ENCODE measurements around the gene KRT7.

KRT7 gene

DNA sequence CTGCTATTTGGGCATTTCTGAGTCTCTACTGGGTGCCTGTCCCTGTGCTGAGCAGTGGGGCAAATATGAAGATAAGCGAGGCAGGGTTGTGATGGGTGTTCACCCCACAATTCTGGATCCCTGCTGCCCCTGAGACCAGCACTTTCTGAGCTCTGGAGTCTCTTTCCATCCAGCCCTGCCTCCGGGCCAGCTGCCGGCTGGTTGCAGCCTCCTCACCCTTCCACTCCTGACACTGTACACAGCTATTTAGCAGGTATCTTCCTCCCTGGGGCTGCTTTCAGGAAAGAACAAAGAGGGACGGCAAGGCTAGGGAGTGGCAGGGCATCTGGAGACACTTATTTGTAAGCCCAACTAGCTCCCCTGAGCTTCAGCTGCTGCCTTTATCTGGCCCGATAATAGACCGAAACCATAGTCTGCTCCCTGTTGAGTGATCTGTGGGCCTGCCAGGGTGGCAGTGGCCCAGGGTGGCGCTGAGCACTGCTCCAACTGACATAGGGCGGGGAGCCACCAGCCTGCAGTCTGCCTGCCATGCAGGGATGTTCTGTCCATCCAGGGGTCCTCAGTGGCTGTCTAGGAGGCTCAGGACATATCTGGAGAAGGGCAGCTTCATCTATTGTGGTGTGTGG lies 33.6 kb upstream of the KRT7 start:
- no peak for DNase-seq

DNA sequence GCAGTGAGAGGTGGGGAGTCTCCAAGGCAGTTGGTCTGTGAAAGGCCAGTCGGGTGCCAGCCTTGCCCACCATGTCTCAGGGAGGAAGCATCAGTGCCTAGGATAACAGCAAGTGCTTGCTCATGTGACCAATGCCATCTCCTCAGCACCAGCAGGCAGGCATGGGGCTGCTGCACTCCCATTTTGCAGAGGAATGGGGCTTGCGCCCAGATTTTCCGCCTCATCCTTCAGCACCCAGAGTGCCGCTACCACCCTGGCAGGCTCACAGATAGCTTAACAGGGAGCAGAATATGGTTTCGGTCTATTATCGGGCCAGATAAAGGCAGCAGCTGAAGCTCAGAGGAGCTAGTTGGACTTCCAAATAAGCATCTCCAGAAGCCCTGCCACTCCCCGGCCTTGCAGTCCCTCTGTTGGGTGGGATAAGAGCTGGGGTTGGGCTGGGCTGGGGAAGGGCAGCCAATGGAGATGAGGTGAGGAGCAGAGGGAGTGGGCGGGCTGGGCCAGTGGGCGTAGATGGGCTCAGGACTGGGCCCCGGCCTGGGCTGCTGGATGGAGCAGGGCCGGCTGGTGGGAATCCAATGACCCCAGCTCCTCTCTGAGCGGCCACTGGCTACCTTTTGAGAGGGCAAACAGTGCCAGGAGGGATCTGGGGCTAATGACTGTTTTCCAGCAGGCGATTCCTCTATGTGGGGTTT lies 32.8 kb upstream of the KRT7 start:
- DNase-seq = no peak

DNA sequence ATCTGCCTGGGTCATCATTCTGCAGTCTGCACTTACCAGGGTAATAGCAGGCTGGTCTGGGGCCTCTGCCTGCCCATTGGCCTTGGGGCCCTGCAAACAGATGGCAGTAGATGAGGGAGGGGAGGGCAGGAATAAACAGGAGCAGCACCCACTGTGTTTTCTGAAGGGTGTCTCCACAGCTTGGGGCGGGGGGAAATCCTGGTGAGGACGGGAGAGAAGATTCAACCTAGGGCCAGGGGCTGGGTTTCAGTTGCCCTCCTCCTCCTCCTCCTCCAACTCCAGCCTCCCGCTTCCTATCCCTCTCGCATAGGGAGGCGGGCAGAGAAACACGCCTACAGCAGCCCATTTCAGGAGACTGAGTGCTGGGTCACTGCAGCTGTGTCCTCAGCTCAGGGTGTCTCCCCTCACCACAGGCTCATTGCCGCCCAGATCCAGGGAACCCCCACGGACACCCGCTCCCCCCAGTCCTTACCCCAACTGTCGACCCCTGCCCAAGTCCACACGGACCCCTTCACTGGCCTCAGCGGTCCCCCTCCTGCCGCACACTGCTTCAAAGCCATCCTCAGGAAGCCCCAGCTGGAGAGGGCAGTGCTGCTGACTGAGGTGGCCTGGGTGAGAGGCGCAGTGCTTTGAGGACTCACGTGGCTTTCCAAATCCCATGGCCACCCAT lies 32.1 kb upstream of the KRT7 start:
- no peak for DNase-seq

DNA sequence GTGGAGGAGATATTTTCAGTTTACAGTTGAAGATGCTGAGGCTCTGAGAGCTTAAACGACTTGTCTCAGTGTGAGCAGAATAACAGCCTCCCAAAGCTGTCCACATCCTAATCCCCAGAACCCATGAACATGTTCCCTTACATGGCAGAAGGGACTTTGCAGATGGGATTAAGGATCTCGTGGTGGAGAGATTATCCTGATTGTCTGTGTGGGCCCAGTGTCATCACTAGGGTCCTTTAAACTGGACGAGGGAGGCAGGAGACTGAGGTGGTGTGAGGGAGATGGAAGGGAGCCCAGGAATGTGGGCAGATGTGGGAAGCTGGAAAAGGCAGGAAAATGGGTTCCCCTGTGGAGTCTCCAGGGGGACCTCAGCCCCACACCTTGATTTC lies 31.6 kb upstream of the KRT7 start:
- no peak for DNase-seq

DNA sequence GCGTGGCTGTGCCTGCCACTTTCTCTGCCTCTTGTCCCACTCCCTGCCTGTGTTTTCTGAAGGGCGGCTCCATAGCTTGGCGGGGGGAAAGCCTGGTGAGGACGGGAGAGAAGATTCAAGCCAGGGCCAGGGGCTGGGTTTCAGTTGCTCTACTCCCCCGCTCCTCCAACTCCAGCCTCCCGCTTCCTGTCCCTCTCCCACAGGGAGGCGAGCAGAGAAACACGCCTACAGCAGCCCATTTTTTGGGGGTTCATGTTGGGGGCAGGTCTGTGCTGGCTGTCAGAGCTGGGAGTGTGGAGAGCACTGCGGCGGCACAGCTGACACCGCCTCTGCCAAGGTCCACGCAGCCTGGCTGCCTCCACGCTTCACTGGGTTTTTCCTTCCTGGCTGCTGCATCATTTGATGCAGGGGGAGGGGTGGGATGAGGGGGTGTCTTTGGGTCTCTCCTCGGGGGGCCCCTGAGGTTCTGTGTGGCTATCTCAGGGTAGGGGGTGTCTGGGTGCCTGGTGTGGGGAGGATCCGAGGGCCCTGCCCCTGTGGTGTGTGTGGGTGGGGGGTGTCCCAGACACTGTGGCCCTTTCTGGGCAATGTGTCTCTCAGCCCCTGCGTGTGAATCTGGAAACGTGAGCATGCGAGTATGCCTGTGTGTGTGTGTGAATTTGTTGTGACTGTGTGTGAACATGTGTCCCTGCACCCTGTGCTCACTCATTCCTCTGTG lies 30.5 kb upstream of the KRT7 start:
- peak in 2 of 51 donors; percentile 17 to 64 for DNase-seq

DNA sequence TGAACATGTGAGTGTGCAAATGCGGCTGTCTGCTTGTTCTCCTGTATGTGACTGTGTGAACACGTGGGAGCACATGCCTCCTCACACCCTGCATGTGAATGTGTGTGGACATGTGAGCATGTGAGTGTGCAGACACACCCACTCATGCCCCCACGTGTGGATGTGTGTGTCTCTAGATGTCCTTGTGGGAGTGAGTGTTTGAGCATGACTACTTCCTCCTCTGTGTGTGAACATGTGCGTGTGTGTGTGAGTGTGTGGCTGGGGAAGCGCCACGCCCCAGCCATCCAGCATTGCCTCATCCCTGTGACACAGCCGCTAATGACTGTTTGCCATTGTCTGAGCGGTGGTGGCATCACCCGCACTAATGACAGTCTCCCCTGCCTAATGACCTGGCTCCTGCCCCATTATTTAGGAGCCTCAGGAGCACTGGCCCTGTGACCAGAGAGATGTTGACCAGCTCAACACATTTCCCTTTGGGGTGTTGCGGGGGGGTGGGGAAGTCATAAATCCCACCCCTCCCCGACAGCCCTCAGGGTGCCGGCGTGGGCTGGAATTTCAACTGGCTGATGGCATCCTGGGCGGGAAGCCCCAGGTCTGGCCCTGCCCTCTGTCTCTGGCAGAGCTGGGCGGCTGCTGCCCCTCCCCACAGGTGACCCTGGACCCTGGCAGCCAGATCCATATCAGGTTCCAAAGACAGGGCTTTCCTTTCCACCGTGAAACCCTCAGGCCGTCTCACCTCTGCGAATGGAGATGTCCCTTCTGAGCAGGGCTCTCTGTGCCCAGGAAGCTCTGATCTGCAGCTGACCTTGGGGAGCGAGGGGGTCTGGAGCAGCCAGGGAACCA lies 29.7 kb upstream of the KRT7 start:
- peak in 18 of 51 donors; percentile 5 to 83 (median 34) for DNase-seq

DNA sequence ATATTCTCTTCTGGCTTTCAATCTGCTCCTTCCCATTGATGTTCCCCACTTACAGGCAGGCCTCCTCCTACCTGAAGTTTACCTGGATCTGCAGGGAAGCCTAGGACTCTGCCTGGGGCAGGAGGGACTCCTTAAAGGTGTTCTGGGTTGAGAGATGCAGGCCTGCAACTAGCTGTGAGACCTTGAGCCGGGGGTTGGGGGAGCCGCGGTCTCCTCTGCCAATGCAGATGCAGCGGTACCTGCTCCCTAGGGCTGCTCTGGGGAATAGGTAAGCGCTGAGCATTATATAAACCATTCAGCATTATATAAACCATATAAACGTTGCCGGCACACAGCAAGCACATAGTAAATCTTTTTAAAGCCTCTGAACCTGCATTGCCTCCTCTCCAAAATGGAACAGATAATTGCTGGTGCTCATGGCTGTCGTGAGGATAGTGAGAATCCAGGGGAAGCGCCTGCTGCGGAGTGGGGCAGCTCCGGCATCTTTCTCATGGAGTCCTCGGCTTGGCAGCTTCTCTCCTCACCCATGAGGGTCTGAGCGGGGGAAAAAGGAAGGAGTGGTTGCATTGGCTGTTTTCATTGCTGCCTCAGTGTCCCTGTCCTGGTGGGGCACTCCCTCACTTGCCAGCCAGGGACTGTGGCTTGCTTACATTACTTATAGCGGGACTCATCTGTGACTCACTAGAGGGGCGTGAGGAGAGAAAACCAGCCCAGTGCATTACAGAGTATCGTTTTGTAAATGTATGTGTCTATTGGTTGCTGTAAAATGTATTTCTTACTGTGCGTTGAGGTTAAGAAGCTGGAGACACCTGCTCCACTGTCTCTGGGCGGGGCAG lies 28.7 kb upstream of the KRT7 start:
- peak in 1 of 51 donors; percentile 42 for DNase-seq

DNA sequence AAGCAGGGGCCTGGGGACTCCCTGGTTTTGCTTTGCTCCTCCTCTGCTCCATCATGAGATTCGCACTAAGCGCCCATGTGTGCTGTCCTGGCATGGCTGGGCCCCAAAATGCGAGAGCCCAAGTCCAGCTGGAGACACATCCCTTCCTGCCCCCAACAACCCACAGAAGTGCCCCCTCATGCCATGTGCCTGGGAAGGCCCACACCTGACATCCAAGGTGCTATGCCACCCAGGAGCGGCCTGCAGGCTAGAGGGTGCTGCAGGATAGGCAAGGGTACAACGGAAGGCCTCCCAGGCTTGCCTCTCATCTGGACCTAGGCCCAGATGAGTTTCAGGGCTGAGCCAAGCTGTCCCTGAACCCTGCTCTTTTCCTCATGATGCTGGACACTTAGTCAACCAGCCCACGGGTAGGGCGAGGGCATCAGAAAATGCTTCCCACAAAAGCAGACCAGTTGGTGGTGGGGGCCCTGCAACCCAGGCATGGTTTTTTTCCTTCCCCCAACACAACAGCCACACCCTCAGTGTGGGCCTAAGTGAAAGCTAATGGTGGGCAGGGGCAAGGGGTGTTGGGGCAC lies 28.0 kb upstream of the KRT7 start:
- DNase-seq = no peak

DNA sequence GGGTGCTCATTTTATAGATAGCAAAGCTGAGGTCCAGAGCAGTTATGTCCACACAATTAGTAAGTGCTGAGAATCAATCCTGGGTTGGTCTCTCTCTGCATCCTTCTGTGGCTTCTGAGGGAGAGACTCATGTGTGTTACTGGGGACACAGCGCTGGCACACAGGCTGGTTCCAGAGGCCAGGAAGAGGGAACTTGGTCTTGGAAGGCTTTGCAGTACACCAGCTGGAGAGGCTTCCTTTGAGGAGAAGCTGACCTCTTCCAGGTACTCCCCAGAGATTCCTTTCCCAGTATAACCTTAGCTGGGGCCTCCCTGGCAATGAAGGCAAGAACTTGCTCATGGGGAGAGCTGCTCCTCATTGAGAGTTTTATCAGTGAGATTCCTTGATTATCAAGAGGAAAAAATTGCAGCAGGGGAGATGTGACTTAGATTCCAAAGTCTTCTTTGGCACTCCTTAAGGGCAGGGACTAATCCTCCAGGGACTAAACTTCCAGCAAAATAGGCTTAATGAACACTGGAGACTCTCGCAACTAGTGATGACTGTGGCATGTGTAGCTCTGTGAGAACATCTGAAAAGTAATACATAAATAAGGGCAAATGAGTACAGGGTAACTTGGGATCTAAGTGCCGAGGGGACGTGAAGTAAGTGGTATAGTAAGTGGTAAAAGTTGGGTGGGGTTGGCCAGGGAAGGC lies 27.3 kb upstream of the KRT7 start:
- DNase-seq = no peak

DNA sequence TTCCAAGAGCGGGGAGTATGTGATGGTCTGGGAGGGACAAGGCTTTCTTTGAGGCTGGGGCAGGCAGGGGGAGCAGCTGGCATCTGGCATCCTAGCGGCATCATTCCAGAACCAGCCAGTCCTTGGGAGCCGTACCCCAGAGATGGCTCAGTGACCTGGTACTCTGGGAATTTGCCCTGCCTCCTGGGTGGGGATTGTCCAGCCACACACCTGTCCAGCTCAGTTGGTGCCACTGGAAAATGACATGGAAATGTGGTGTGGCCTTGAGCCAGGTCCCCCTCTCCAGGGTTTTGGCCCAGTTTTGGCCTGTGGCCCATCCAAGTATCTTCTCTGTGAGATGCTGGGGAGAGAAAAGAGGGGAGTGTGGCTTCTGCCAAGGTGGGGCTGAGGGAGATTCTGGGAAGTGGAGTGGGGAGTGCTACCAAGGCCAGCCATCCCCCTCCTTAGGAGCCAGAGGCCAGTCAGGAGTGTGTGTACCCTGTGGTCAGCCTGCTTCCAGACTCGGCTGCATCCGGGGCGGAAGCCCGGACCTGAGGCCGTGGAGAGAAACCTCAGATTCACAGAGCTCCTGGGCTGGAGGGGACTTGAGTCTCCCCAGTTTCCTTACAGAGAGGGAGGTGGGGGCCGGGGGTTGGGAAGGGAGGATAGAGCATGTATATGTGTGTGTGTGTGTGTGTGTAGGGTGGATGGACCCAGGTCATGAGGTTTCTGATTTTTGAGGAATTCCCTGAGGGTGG lies 26.6 kb upstream of the KRT7 start:
- DNase-seq = peak in 3 of 51 donors; percentile 8 to 26 (median 21)

DNA sequence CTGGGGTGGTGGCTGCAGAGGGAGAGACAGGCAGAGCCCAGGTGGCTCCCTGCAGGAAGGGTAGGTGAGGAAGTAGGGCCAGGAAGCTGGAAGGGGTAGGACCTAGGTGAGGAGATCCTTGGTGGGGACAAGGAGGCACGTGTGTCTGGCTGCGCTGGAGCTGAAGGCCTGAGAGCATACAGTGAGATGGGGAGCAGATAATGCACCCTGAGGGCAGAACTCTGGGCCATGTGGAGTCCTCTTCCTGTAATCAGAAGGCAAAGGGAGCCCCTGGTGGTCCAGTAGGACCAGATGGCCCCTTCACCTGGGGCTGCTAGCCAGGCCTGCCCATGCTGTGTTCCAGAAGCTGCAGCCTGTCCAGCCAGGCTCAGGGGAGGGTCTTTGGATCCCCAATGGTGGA lies 25.9 kb upstream of the KRT7 start:
- no peak for DNase-seq

DNA sequence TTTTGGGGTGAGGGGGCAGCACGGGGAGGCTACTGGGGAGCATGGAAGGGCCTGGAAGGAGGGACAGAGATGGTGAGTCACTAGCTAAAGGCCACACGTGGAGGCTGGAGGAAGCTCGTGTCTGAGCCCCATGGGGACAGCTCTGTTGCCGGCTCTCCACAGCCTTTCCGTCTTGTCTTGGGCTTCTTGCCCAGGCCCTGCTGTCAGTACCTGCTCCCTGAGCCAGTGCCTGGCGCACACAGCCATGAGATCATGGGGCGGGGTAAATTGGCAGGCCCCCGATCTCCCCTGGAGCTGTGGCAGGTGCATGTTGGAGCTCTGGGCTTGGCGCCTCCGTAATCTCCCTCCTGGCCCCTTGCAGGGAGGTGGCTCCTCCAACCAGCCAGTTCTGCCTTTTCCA lies 25.1 kb upstream of the KRT7 start:
- peak in 2 of 51 donors; percentile 12 to 20 for DNase-seq

DNA sequence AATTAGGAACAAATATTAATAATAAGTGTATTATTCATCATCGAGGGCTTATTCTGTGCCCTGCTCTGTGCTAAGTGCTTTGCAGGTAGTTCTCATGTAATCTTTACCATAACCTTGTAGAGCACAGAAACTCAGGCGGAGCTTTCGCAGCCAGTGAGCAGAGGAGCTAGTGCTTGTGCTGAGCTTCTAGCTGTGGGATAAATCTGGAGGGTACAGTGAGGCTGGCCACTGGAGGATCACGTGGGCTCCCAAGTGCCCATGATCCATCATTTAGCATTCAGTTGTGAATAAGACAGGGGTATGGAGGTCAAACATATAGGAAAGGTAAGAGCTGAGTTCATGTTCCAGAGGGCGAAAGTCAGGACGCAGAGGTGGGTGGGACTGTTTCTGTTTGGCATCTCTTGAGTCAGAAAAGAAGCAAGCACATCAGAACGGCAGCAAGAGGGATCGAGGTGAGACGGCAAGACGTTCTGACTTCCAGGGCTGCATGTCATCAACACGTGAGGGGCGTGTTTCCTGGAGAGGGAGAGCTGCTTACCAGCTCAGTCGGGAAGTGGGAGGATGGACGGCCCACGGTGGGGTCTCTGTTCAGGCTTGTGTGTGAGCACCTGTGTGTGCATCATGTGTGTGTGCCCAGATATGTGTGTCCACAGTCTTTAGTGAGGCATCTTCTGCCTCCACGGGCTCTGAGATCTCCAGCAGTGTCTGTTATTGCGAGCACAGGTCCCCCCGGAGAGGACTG lies 24.4 kb upstream of the KRT7 start:
- DNase-seq = no peak

DNA sequence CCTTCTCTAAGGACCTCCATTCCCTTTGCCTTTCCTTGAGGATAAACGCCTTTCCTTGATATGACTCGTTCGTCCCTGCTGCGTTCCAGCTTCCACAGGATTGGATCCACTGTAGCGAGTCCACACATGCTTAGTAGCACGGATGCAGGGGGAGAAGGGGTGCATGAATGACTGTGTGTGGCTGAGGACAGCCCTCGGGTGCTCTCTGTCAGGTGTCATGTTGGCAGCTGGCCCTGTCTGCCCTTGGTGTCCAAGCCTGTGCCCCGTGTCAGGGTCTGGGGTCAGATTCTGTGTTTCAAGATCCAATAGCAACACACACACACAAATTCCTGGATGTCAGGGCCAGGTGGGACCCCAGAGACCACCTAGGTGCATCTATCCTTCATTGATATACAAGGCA lies 23.7 kb upstream of the KRT7 start:
- no peak for DNase-seq

DNA sequence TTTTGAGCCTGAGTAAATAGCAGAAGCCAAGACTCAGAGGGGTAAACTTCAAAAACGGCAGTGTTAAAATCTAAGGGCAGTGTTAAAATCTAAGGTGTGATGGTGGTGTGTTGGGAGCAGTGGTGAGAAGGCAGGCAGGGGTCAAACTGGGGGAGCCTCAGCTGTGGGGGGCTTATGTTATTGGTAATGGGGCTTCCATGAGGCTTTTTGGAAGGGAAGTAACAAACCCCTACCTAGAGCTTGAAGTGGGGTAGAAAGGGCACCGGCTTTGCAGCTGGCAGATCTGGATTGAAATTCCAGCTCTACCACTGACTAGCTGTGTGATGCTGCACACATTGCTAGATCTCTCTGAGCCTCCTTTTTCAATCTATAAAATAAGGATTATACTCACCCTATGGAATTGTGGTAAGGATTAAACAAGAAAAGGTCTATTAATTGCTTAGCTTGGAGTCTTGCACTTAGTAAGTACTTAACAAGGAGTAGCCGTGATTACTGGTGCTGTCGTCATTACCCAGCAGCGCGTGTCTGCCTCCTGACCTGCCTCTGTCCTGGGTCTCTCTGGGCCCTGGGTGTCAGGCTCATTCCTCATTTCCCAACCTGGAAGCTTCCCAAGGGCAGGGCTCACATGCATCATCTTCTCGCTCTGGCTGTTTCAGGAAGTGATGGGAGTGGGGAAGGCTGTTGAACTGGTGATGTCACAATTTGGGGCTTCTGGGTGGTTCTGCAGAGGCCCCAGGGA lies 22.7 kb upstream of the KRT7 start:
- no peak for DNase-seq

DNA sequence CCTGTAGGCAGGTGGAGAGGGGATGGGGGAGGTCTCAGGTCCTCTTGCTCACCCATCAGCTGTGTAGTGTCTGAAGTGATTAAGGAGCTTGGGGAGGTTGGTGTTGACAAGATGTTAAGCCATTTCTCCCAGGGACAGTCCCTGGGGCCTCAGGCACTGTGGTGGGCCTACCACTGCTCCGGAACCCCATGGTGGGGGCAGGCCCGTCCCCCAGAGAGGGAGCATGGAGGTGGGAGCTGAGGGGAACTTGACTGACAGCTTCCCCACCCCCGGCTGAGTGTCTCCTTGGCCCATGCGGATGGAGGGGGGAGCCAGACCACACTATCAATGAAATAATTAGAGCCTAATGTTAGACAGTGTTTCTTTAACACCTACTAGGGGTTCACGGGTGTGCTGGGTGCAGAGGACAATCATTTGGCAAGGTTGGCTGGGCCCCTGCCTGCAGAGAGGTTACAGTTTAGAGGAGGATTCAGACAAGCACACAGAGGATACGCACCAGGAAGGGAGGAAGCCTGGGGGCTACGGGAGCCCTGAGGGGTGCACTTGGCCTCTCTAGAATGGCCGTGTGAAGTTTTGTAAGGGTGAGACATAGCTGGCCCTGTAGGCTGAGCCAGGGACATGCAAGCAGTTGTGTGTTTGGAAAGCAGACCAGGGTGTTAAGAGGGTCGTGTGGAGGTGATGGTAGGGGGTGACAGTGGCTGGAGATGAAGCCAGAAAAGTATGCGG lies 22.0 kb upstream of the KRT7 start:
- no peak for DNase-seq

All from hypothalamus (tissue), 51 donors.